ENCODE data around the gene ARPC3. TPM values are rescaled to one million over a fixed set of nuclear protein-coding genes. Genes with fewer than 3 reads are reported as not detected.

The ARPC3 gene
- total RNA-seq, 1 experiment from 2014 or later, result 115 TPM

GRCh38 chr12:110436231-110436630, 13.9 kb downstream of the ARPC3 start:
- Histone ChIP-seq H3K79me2 (ENCODE audit: insufficient read depth, low read length) (no peaks in the 10 kb centered on the region), H3K36me3 (ENCODE audit: control insufficient read depth in 1 of 2, insufficient read depth in 2 of 2, low read length in 2 of 2) (peaks cover 9 to 37% of the 10 kb centered on the region in 2 experiments; a peak in 3 of 4 replicates), H3K4me3 (replicated peaks in 1 of 2; ENCODE audit: low read depth in 1 of 2, low read length in 2 of 2) (no peak overlapping the region), H3K9me3 (ENCODE audit: control insufficient read depth in 1 of 2, insufficient read depth in 1 of 2, low read depth in 1 of 2, low read length in 2 of 2) (no peaks in the 10 kb centered on the region), H3K9ac (ENCODE audit: low read length) (no peak overlapping the region), H2AFZ (ENCODE audit: low read depth, low read length, poor library complexity, severe bottlenecking) (no peak overlapping the region), H3K4me2 (ENCODE audit: low read length) (no peak overlapping the region), H4K20me1 (ENCODE audit: insufficient read depth) (no peaks in the 10 kb centered on the region), H3K27ac (ENCODE audit: low read depth, low read length) (no peak overlapping the region), H3K9me2 (ENCODE audit: insufficient read depth) (no peaks in the 10 kb centered on the region), H3K27me3 (ENCODE audit: insufficient read depth, low read length) (no peaks in the 10 kb centered on the region), H3K4me1 (ENCODE audit: control insufficient read depth in 1 of 2, insufficient read depth in 2 of 2, low read length in 2 of 2) (peaks cover under 1 to 7% of the 10 kb centered on the region in 2 experiments; a peak in 3 of 4 replicates)
- TF ChIP-seq CBX3 (IDR thresholded peaks at IDR 0.05; ENCODE audit: low read depth), result no peak
- no peak for TF ChIP-seq YY1 (IDR thresholded peaks at IDR 0.05; ENCODE audit: extremely low read depth, insufficient replicate concordance, low read depth, low read length)
- no peak for TF ChIP-seq JUND (IDR thresholded peaks at IDR 0.05)
- TF ChIP-seq, protein P1, sequence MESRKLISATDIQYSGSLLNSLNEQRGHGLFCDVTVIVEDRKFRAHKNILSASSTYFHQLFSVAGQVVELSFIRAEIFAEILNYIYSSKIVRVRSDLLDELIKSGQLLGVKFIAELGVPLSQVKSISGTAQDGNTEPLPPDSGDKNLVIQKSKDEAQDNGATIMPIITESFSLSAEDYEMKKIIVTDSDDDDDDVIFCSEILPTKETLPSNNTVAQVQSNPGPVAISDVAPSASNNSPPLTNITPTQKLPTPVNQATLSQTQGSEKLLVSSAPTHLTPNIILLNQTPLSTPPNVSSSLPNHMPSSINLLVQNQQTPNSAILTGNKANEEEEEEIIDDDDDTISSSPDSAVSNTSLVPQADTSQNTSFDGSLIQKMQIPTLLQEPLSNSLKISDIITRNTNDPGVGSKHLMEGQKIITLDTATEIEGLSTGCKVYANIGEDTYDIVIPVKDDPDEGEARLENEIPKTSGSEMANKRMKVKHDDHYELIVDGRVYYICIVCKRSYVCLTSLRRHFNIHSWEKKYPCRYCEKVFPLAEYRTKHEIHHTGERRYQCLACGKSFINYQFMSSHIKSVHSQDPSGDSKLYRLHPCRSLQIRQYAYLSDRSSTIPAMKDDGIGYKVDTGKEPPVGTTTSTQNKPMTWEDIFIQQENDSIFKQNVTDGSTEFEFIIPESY (IDR thresholded peaks at IDR 0.05; ENCODE audit: extremely low read depth, insufficient replicate concordance, low read length), result no peak
- TF ChIP-seq EZH2 (IDR thresholded peaks at IDR 0.05), result no peak
- TF ChIP-seq, protein P2, sequence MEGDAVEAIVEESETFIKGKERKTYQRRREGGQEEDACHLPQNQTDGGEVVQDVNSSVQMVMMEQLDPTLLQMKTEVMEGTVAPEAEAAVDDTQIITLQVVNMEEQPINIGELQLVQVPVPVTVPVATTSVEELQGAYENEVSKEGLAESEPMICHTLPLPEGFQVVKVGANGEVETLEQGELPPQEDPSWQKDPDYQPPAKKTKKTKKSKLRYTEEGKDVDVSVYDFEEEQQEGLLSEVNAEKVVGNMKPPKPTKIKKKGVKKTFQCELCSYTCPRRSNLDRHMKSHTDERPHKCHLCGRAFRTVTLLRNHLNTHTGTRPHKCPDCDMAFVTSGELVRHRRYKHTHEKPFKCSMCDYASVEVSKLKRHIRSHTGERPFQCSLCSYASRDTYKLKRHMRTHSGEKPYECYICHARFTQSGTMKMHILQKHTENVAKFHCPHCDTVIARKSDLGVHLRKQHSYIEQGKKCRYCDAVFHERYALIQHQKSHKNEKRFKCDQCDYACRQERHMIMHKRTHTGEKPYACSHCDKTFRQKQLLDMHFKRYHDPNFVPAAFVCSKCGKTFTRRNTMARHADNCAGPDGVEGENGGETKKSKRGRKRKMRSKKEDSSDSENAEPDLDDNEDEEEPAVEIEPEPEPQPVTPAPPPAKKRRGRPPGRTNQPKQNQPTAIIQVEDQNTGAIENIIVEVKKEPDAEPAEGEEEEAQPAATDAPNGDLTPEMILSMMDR (IDR thresholded peaks at IDR 0.05 in 2 of 3, conservative IDR thresholded peaks at IDR 0.05 in 1 of 3; ENCODE audit: borderline replicate concordance in 1 of 3, insufficient read depth in 1 of 3, low read depth in 2 of 3, low read length in 2 of 3), result no peak
- TF ChIP-seq ZNF274 (IDR thresholded peaks at IDR 0.05; ENCODE audit: low read depth, low read length), result no peak
- TF ChIP-seq EGR1 (IDR thresholded peaks at IDR 0.05; ENCODE audit: low read depth), result no peak
- no peak for TF ChIP-seq CEBPB (IDR thresholded peaks at IDR 0.05; ENCODE audit: low read depth)
- no peak for TF ChIP-seq SP1 (IDR thresholded peaks at IDR 0.05; ENCODE audit: low read depth)
- TF ChIP-seq RAD21 (IDR thresholded peaks at IDR 0.05; ENCODE audit: low read depth), result no peak
- no peak for TF ChIP-seq SIN3A (IDR thresholded peaks at IDR 0.05; ENCODE audit: low read depth)
- TF ChIP-seq REST (IDR thresholded peaks at IDR 0.05; ENCODE audit: low read depth), result no peak
- no peak for TF ChIP-seq ELF1 (IDR thresholded peaks at IDR 0.05; ENCODE audit: borderline replicate concordance, low read depth)
- TF ChIP-seq POLR2A (IDR thresholded peaks at IDR 0.05; ENCODE audit: borderline replicate concordance, extremely low read depth, insufficient read depth, insufficient read length), result no peak
- no peak for TF ChIP-seq FOSL1 (IDR thresholded peaks at IDR 0.05; ENCODE audit: low read depth)
- TF ChIP-seq ZFX (IDR thresholded peaks at IDR 0.05), result no peak
- no peak for TF ChIP-seq SRF (IDR thresholded peaks at IDR 0.05; ENCODE audit: low read depth)
- no peak for TF ChIP-seq ATF3 (IDR thresholded peaks at IDR 0.05)
- ChIA-PET CTCF (no interaction called here), RAD21 (ENCODE audit: low non-redundant PET in 1 of 2, low total read pairs in 2 of 2, uncharacterized antibody in 2 of 2, unreplicated experiment in 2 of 2) (no interaction called here), POLR2A (no interaction called here)
- no peak for ATAC-seq
- intact Hi-C loops (cut with micrococcal nuclease), result loop anchor here (10.0 kb wide), 1 partner anchor 581 kb away; no protein-coding TSS in a partner anchor
- no peak for DNase-seq (ENCODE audit: low read depth, low spot score)
- TSS peak; percentile 24 for BruUV-seq (replicated peaks)
